Fibroblast of skin of scalp (primary cell): ENCODE measurements around the gene SHD. TPM values are rescaled to one million over a fixed set of nuclear protein-coding genes. Genes with fewer than 3 reads are reported as not detected.
"Not testable (repeated sequence)": the region's sequence is repeated elsewhere in the genome, so short reads cannot be mapped to it uniquely, and the experiment has no call there.

Source experiments
- DNase-seq: peaks from one replicate; pipeline ENCODE4 v3.0.0-alpha.2; 2013
- polyA plus RNA-seq, 2 experiments: library from polyadenylated mRNA; unstranded; fragments of 120-200 nt; gene quantifications; one replicate each; pipeline ENCODE4 v1.2.1, GENCODE V29; 2013; ENCODE audit not compliant: insufficient read length in 2 of 2

SHD gene
- 0.61 TPM for polyA plus RNA-seq (2013, experiment 1 of 2; ENCODE audit: insufficient read length)
- polyA plus RNA-seq (2013, experiment 2 of 2; ENCODE audit: insufficient read length), result 4.6 TPM

GRCh38 chr19:4278419-4279266 is at the start of gene SHD:
Gene SHD (plus strand): TSS chr19:4279266. CDS start chr19:4280064, 798 bp downstream.
- no peak for DNase-seq

- DNase-seq, result not testable (repeated sequence)
These were observed 48.8 kb upstream of the SHD start for GRCh38 chr19:4230237-4230636.

GRCh38 chr19:4231521-4231920 is 47.5 kb upstream of the SHD start:
- DNase-seq, result not testable (repeated sequence)

- DNase-seq, result not testable (repeated sequence)
These were observed 46.9 kb upstream of the SHD start for GRCh38 chr19:4232139-4232538.

GRCh38 chr19:4232614-4233281 is 46.3 kb upstream of the SHD start:
- DNase-seq, result no peak

- DNase-seq, result peak; percentile 25
These were observed 45.7 kb upstream of the SHD start for GRCh38 chr19:4233282-4233853.

- no peak for DNase-seq
These were observed 44.8 kb upstream of the SHD start for GRCh38 chr19:4234142-4234861.

GRCh38 chr19:4234862-4235201 is 44.2 kb upstream of the SHD start:
- DNase-seq, result no peak

- DNase-seq, result not testable (repeated sequence)
These were observed 41.6 kb upstream of the SHD start for GRCh38 chr19:4237510-4237909.

- DNase-seq, result no peak
These were observed 40.2 kb upstream of the SHD start for GRCh38 chr19:4238831-4239230.

- DNase-seq, result no peak
These were observed 37.1 kb upstream of the SHD start for GRCh38 chr19:4241824-4242430.

- DNase-seq, result not testable (repeated sequence)
These were observed 33.1 kb upstream of the SHD start for GRCh38 chr19:4245938-4246337.

GRCh38 chr19:4246767-4247593 is 32.1 kb upstream of the SHD start, which contains the start of gene YJU2:
Gene YJU2 (plus strand): TSS chr19:4247080. CDS start chr19:4247147, 67 bp downstream.
- DNase-seq, result peak; percentile 100

- DNase-seq, result no peak
These were observed 22.5 kb upstream of the SHD start for GRCh38 chr19:4256563-4256962.

GRCh38 chr19:4257025-4257424 is 22.0 kb upstream of the SHD start:
- no peak for DNase-seq

GRCh38 chr19:4258181-4258580 is 20.9 kb upstream of the SHD start:
- DNase-seq, result no peak

- no peak for DNase-seq
These were observed 18.4 kb upstream of the SHD start for GRCh38 chr19:4260613-4261191.

GRCh38 chr19:4264812-4265211 is 14.3 kb upstream of the SHD start:
- no peak for DNase-seq

GRCh38 chr19:4266253-4267000 is 12.6 kb upstream of the SHD start:
- DNase-seq, result no peak
